Nucleus accumbens (tissue), 56 donors: Measurements from ENCODE around the gene ACTG2.

Experiments used
- DNase-seq, 56 donors: peaks; one replicate each; lab custom pipeline; 2025; lab: John Stamatoyannopoulos, UW

The ACTG2 gene

GRCh38 chr2:73962798-73963197 lies 70.0 kb downstream of the ACTG2 start:
- DNase-seq = no peak

- no peak for DNase-seq
Measured at GRCh38 chr2:73963385-73964120, 70.7 kb downstream of the ACTG2 start.

GRCh38 chr2:73964223-73964622 lies 71.4 kb downstream of the ACTG2 start:
- DNase-seq = no peak

- DNase-seq = no peak
Measured at GRCh38 chr2:73965053-73965452, 72.2 kb downstream of the ACTG2 start.

GRCh38 chr2:73968357-73968937 lies 75.6 kb downstream of the ACTG2 start:
- no peak for DNase-seq

- no peak for DNase-seq
Measured at GRCh38 chr2:73969356-73969755, 76.5 kb downstream of the ACTG2 start.
